ENCODE data around the gene KLK8. TPM values are rescaled to one million over a fixed set of nuclear protein-coding genes. Genes with fewer than 3 reads are reported as not detected.

KLK8 gene, protein sequence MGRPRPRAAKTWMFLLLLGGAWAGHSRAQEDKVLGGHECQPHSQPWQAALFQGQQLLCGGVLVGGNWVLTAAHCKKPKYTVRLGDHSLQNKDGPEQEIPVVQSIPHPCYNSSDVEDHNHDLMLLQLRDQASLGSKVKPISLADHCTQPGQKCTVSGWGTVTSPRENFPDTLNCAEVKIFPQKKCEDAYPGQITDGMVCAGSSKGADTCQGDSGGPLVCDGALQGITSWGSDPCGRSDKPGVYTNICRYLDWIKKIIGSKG
- not detected for polyA plus RNA-seq (ENCODE audit: insufficient read length)

DNA sequence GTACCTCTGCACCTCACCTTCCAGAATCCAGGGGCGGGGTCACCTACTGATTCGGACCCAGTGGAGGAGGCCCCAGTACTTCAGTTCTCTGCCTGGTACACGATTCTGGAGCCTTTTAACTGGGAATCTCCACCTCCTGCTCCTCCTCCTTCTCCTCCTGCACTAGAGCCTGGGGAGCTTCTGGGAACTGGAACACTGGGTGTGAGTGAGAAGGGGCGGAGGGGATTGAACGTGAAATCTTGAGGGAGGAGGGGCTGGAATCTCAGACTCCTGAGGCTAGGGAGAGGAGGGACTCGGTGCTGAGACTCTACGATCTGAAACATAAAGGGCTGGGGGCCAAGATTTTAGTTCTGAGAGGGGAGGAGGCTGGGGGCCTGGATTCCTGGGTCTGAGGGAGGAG is at the start of gene KLK8:
KLK8 (minus strand) TSS at position 90 of the 400 bp plus-strand sequence. CDS start 437 bp downstream, outside the sequence.
- no peak for DNase-seq (ENCODE audit: low read depth)

DNA sequence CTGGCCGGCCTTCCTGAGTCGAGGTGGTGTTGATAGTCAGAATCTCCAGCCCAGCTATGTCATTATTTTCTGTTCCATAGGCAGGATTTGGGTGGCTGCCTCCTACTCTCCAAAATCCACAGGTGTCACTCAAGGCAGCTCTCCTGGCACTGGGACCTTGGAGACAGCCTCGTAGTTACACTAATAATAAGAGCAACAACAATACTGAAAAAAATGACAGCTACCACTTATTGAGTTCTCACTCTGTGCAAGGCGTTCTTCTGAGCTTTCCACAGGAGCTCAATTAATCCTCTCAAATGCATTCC is 45.6 kb upstream of the KLK8 start:
- no peak for DNase-seq (ENCODE audit: low read depth)

DNA sequence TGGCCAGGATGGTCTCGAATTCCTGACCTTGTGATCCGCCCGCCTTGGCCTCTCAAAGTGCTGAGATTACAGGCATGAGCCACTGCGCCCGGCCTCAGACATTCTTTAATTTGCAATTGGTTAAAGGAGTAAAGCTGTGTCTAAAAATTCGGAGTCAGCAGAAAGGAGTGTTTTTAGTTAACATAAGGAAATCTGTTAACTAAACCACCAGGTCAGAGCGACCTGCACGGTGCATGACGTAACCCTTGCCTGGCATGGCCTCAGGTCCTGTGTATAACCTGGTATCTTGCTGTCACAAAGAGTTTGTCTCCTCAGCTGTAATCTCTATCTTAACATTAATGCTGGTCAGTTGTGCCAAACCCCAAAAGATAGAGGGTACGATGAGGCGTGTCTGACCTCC is 42.9 kb upstream of the KLK8 start:
- no peak for DNase-seq (ENCODE audit: low read depth)

DNA sequence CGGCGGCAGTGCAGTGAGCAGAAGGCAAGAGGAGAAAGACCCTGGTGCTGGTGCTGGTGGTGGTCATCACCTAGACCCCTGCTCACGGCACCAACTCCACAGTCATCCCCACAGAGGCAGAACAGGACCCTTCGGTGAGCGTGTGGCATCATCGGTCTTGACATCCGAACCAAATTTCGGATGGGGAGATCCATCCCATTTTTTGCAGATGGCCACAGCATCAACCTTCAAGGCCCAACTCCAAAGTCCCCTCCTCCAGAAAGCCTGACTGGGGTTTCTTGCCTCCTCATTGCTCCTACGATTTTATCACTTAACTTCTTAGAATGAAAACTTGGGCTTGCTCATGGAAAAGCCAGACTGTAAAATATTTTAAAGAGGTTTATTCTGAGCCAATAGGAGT is 42.1 kb upstream of the KLK8 start:
- no peak for DNase-seq (ENCODE audit: low read depth)

DNA sequence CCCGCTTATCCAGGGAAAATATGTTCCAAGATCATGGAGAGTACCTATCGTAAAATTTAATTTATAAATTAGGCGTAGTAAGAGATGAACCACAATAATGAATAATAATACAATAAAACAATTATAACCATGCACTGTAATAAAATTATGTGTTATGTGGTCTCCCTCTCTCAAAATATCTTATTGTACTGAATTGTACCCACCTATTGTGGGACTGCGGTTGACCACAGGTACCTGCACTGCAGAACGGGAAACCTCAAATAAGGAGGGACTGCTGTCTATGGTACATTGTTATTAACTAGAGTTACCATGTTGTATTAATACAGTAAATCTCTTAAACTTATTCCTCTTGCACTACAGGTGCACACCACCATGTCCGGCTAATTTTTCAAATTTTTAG is 38.7 kb upstream of the KLK8 start:
- no peak for DNase-seq (ENCODE audit: low read depth)

DNA sequence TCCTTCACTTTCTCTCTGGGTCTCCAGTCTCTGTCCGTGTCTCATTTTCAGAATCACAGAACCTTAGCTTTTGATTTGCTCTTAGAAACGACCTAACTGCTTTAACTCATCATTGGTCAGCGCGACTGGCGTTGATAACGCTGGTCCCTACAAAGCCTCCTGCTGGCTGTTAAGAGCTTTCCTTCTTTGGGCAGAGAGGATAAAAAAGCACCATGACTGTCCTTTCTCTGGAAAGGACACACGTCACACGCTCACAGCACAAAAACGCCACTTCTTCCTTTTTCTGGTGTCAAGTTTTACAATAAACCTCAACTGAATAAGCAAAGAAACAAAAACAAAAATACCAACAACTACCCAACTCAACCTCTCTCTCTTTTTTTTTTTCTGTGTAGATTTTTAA is 35.1 kb upstream of the KLK8 start:
- no peak for DNase-seq (ENCODE audit: low read depth)

- DNase-seq (ENCODE audit: low read depth), result no peak
Observed at GRCh38 chr19:51034704-51035103, 33.3 kb upstream of the KLK8 start, which contains the start of gene KLK12. TSS of gene KLK12 (minus strand) at chr19:51035002. CDS start at chr19:51034621, 381 bp downstream.

GRCh38 chr19:51031880-51032225 is 30.4 kb upstream of the KLK8 start:
- no peak for DNase-seq (ENCODE audit: low read depth)

GRCh38 chr19:51031220-51031879 is 29.9 kb upstream of the KLK8 start:
- DNase-seq (ENCODE audit: low read depth), result no peak

GRCh38 chr19:51030631-51031030 is 29.2 kb upstream of the KLK8 start:
- no peak for DNase-seq (ENCODE audit: low read depth)

- no peak for DNase-seq (ENCODE audit: low read depth)
Observed at GRCh38 chr19:51029718-51030117, 28.3 kb upstream of the KLK8 start.

DNA sequence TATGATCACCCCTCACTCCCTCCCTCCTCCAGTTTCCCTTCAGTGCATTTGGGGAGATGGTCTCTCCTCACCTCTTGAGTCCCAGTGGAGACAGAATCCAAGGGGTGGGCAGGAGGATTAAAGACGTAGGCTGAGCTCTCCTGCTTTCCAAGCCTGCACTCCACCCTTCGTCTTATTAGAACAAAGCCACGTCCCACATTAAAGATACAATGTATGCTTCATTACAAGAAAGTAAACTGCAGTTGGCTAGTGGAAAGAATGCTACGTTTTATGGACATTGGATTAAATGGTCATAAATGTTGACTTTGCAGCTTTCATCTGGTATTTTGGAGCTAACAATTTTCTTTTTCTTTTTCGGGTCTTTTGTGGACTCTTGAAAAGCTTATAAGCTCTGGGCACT is 26.5 kb upstream of the KLK8 start:
- no peak for DNase-seq (ENCODE audit: low read depth)

- DNase-seq (ENCODE audit: low read depth), result no peak
Observed at GRCh38 chr19:51027126-51027806, 25.9 kb upstream of the KLK8 start.

GRCh38 chr19:51026554-51026831 is 25.1 kb upstream of the KLK8 start, which contains the start of gene KLK11:
TSS of gene KLK11 (minus strand) at chr19:51026616. CDS start at chr19:51025631, 985 bp downstream.
- DNase-seq (ENCODE audit: low read depth), result no peak

DNA sequence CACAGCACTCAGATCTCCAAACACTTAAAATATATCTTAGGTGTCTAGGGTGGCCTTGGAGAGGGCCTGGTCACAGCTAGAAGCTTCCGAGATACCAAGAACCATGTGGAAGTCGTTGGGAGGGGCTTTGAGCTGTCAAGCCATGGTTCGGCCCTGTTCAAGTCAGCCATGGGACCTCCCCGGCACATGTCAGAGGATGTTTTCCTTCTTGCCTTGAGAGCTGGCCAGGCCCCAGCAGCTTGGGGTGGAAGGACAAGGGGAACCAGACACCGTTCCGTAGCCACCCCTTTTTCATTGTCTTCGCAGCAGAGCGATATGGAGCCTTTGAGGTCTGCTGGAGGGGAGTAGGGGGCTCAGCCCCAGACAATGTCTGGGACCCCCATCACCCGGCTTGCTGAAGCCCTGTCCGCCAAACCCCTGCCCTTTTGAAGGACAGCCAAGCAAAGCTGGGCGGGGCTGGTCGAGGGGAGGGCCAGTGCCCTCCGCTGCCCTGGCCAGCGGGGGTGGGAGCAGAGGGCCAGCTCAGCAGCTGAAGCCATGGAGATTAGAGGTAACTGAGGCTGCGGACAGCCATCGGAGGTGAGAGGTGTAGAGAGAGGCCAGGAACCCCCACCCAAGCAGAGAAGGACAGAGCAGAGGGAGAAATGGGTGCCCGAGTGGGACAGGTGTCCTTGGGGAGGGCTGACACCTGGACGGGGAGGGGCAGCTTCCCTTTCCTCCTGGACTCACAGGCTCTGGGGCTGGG is 24.6 kb upstream of the KLK8 start:
- no peak for DNase-seq (ENCODE audit: low read depth)

DNA sequence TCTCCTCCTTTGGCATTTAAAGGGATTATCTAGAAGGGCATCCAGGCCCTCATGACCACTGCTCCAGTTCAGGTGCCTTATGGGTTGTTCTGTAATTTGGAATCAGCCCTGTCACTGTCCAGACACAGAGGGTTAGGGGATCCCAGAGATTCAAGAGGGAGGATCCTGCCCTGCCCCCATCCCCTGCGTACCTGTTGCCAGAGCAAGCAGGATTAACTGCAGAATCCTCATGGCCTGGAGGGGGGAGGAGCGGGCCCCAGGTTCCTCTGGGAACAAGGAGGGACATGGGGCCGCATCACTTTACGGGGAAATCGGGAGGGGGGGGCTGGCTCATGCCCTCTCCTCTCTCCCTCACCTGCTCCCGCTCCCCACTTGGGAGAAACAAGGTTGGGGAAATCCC is 24.0 kb upstream of the KLK8 start:
- no peak for DNase-seq (ENCODE audit: low read depth)

DNA sequence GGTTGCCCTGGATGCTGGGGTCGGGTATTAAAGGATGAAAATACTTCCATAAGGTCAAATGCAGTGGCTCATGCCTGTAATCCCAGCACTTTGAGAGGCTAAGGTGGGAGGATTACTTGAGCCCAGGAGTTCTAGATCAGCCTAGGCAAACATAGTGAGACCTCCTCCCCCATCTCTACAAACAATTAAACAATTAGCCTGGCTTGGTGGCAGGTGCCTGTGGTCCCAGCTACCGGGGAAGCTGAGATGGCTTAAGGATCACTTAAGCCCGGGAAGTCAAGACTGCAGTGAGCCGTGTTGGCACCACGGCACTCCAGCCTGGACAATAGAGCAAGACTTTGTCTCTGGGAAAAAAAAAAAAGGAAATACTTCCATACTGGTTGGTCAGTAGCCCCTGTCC is 23.5 kb upstream of the KLK8 start:
- no peak for DNase-seq (ENCODE audit: low read depth)

- DNase-seq (ENCODE audit: low read depth), result no peak
Observed at GRCh38 chr19:51023946-51024345, 22.5 kb upstream of the KLK8 start.

DNA sequence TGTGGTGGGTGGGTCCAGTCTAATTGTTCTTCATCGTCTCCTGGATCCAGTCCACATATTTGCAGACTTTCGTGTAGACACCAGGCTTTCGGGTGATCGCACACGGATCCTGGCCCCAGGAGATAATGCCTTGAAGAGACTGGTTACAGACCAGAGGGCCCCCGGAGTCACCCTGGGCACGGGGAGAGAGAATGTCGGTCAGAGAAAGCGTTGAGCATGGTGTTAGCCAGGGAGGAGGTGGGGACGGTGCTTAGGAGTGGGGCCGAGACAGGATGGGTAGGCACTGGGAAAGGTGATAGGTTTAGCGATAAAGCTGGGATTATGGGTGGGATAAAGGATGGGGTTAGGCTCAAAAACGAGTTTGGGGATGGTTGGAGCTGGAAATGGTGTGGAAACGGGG is 21.1 kb upstream of the KLK8 start:
- DNase-seq (ENCODE audit: low read depth), result no peak

- DNase-seq (ENCODE audit: low read depth), result peak; percentile 8
Observed at GRCh38 chr19:51020988-51021651, 19.7 kb upstream of the KLK8 start.

DNA sequence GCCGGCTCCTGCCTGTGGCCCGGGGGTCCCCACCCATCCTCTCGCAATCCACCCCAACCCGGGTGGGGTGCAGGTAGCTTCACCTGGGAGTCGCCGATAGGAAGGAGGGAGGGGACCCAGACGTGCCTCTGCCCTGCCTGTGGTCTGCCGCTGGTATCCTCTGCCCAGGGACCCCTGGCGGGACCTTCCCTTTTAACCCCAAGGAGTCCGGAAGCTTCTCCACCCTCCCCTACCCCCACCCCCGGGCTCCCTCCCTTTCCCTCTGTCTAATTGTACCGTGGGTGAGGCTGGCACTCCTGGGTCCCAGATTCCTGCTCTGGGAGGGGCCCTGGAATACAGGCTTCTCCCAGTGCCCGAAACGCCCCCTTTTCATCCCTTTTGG is 18.1 kb upstream of the KLK8 start, which contains the start of gene KLK10:
KLK10 (minus strand) TSS at position 166 of the 382 bp plus-strand sequence. CDS start 579 bp downstream, outside the sequence.
- DNase-seq (ENCODE audit: low read depth), result no peak
